Measurements from ENCODE around the gene PDCD2L.

GRCh38 chr19:34408411-34408810 is 4.2 kb downstream of the PDCD2L start:
- TF ChIP-seq CTCF (IDR thresholded peaks at IDR 0.05; ENCODE audit: borderline replicate concordance, extremely low read depth, low read length, poor library complexity, severe bottlenecking) (no peak), EZH2 (IDR thresholded peaks at IDR 0.05; ENCODE audit: borderline replicate concordance, low read depth, low read length, severe bottlenecking) (no peak)
